GM23248 (cell line): ENCODE results near the gene CALB2. TPM values are rescaled to one million over a fixed set of nuclear protein-coding genes. Genes with fewer than 3 reads are reported as not detected.

ENCODE experiments used
- DNase-seq: peaks from one replicate; pipeline ENCODE4 v3.0.0-alpha.2; 2015
- H2AFZ ChIP-seq: fragments of 200-600 bp; sonication (generic); 2 replicates; pipeline ENCODE4 v1.6.1; 2016; ENCODE audit warnings: antibody characterized with exemption
- H3F3A ChIP-seq: fragments of 200-600 bp; sonication (generic); 2 replicates; pipeline ENCODE4 v1.6.1; 2016; ENCODE audit warnings: mild to moderate bottlenecking, antibody characterized with exemption, mixed run types; ENCODE audit not compliant: insufficient read depth
- H3K27ac ChIP-seq: fragments of 200-600 bp; sonication (generic); 2 replicates; pipeline ENCODE4 v1.5.1; 2016; ENCODE audit warnings: mild to moderate bottlenecking
- H3K27me3 ChIP-seq: fragments of 200-600 bp; sonication (generic); replicated peaks from 2 replicates; pipeline ENCODE4 v1.6.1; 2016; ENCODE audit warnings: mild to moderate bottlenecking; ENCODE audit not compliant: insufficient read depth
- H3K36me3 ChIP-seq: fragments of 200-600 bp; sonication (generic); 2 replicates; pipeline ENCODE4 v1.6.1; 2016; ENCODE audit warnings: low read depth, mild to moderate bottlenecking
- H3K4me1 ChIP-seq: fragments of 200-600 bp; sonication (generic); 2 replicates; pipeline ENCODE4 v1.6.1; 2016; ENCODE audit warnings: mild to moderate bottlenecking; ENCODE audit not compliant: insufficient read depth
- H3K4me2 ChIP-seq: fragments of 200-600 bp; sonication (generic); one replicate; pipeline ENCODE4 v1.6.1; 2016; ENCODE audit warnings: mild to moderate bottlenecking; ENCODE audit not compliant: unreplicated experiment
- H3K4me3 ChIP-seq: fragments of 200-600 bp; sonication (generic); 2 replicates; pipeline ENCODE4 v1.5.1; 2016; ENCODE audit warnings: mild to moderate bottlenecking
- H3K79me2 ChIP-seq: fragments of 200-600 bp; sonication (generic); 2 replicates; pipeline ENCODE4 v1.6.1; 2016; ENCODE audit warnings: mild to moderate bottlenecking; ENCODE audit not compliant: insufficient read depth
- H3K9ac ChIP-seq: fragments of 200-600 bp; sonication (generic); 2 replicates; pipeline ENCODE4 v1.6.1; 2016; ENCODE audit warnings: mild to moderate bottlenecking
- H3K9me2 ChIP-seq: fragments of 200-600 bp; sonication (generic); 2 replicates; pipeline ENCODE4 v1.6.1; 2016; ENCODE audit warnings: mixed run types, mild to moderate bottlenecking, moderate library complexity; ENCODE audit not compliant: insufficient read depth
- H3K9me3 ChIP-seq: fragments of 200-600 bp; sonication (generic); one replicate; pipeline ENCODE4 v1.6.1; 2017; ENCODE audit warnings: low read depth
- H4K20me1 ChIP-seq: fragments of 200-600 bp; sonication (generic); 2 replicates; pipeline ENCODE4 v1.6.0; 2016; ENCODE audit not compliant: insufficient read depth
- EZH2 ChIP-seq: fragments of 200-600 bp; sonication (generic); IDR thresholded peaks from 2 replicates; pipeline ENCODE4 v1.6.1; 2018; ENCODE audit warnings: antibody characterized with exemption, mild to moderate bottlenecking; ENCODE audit not compliant: insufficient read depth, poor library complexity, severe bottlenecking
- EZH2phosphoT487 ChIP-seq: fragments of 200-600 bp; sonication (generic); IDR thresholded peaks from 2 replicates; pipeline ENCODE4 v1.6.1; 2018; ENCODE audit warnings: antibody characterized with exemption, moderate library complexity, mild to moderate bottlenecking, low read depth; ENCODE audit not compliant: insufficient read depth
- WGBS, 2 experiments: methylation state at CpG; one replicate each; pipeline ENCODE4 v1.1.6; 2015 to 2017; ENCODE audit warnings: low lambda C conversion rate in 2 of 2, low coverage in 1 of 2; ENCODE audit errors: missing lambda C conversion rate in 2 of 2; 5-methylcytosine and 5-hydroxymethylcytosine counted together
- in situ Hi-C: fragments of 300-500 bp; cut with MboI; formaldehyde crosslinking; loops from 2 replicates; pipeline ENCODE4 v1.15.0; 2020
- polyA plus RNA-seq: library from polyadenylated mRNA; unstranded; fragments of >200 nt; fragmentation: Nextera tagmentation; extraction: Ambion mirVana; gene quantifications from 2 replicates; pipeline ENCODE4 v1.2.1, GENCODE V29; 2016
- total RNA-seq: library from RNA; depleted of rRNA; stranded (reverse); fragments of >200 nt; shearing (Covaris generic); gene quantifications from 2 replicates; pipeline ENCODE4 v1.2.3, GENCODE V29; 2014

Gene CALB2
- total and polyA plus RNA-seq, 2 experiments from 2014 or later = 1.2 to 1.8 TPM

- H2AFZ ChIP-seq = no peak overlapping the region
- no peaks in the 10 kb centered on the region for H3K27me3 ChIP-seq
- H3K9me3 ChIP-seq = no peaks in the 10 kb centered on the region
- H3F3A ChIP-seq = no peaks in the 10 kb centered on the region
- in situ Hi-C loops = no loop called here
- no peak overlapping the region for H3K4me3 ChIP-seq
- H3K4me1 ChIP-seq = peaks cover 5% of the 10 kb centered on the region; the same call in 1 of the 2 replicates
- H3K4me2 ChIP-seq = no peak overlapping the region
- no peak overlapping the region for H3K9ac ChIP-seq
- H4K20me1 ChIP-seq = no peaks in the 10 kb centered on the region
- WGBS, 2 experiments = 32 to 35% methylated on average over 8 of the region's 8 CpGs
- TF ChIP-seq EZH2 = no peak
- TF ChIP-seq EZH2phosphoT487 = no peak
- H3K79me2 ChIP-seq = no peaks in the 10 kb centered on the region
- H3K36me3 ChIP-seq = no peaks in the 10 kb centered on the region
- no peaks in the 10 kb centered on the region for H3K9me2 ChIP-seq
- H3K27ac ChIP-seq = no peak overlapping the region
- DNase-seq = peak; percentile 67
These were observed 14.6 kb downstream of the CALB2 start for GRCh38 chr16:71373073-71373472.

DNA sequence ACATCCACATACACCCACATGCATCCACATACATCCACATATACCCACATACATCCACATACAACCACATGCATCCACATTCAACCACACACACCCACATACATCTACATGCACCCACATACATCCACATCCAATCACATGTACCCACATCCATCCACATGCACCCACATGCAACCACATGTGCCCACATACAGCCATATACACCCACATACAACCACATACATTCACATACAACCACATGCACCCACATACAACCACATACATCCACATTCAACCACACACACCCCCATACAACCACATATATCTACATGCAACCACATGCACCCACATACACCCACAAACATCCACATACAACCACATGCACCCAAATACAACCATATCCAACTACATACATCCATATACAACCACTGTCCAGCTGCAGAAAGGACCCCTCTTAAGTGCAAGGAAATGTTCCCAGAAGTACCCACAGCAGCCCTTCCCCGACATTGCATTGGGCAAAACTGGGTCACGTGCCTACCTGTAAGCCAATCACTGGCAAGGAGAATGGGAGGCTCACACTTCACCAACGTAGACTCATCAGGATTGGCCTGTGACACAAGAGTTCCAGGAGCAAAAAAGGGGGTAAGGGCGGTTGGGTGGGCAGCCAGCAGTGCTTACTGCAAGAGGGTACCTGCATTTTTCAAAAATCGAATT is 18.1 kb downstream of the CALB2 start:
- no peak overlapping the region for H3K4me2 ChIP-seq
- no peak overlapping the region for H3K9ac ChIP-seq
- H3K4me3 ChIP-seq = no peak overlapping the region
- no peaks in the 10 kb centered on the region for H3K9me3 ChIP-seq
- 63 to 64% methylated on average over 5 of the region's 5 CpGs for WGBS, 2 experiments
- H3K79me2 ChIP-seq = no peaks in the 10 kb centered on the region
- no peaks in the 10 kb centered on the region for H3K36me3 ChIP-seq
- in situ Hi-C loops = no loop called here
- H2AFZ ChIP-seq = no peak overlapping the region
- H3K27me3 ChIP-seq = no peaks in the 10 kb centered on the region; the same call in 1 of the 2 replicates
- DNase-seq = no peak
- H3K4me1 ChIP-seq = peaks cover 5% of the 10 kb centered on the region; the same call in 1 of the 2 replicates
- no peak overlapping the region for H3K27ac ChIP-seq
- TF ChIP-seq EZH2phosphoT487 (no peak), EZH2 (no peak)
- no peaks in the 10 kb centered on the region for H4K20me1 ChIP-seq
- H3K9me2 ChIP-seq = no peaks in the 10 kb centered on the region
- no peaks in the 10 kb centered on the region for H3F3A ChIP-seq

- 88 to 93% methylated on average over 1 of the region's 1 CpG for WGBS, 2 experiments
- no peak overlapping the region for H3K9ac ChIP-seq
- TF ChIP-seq EZH2phosphoT487 (no peak), EZH2 (no peak)
- H3K27ac ChIP-seq = no peak overlapping the region
- H3K4me1 ChIP-seq = no peaks in the 10 kb centered on the region
- no peak for DNase-seq
- no peaks in the 10 kb centered on the region for H3F3A ChIP-seq
- H3K9me2 ChIP-seq = no peaks in the 10 kb centered on the region
- H3K36me3 ChIP-seq = no peaks in the 10 kb centered on the region
- no peak overlapping the region for H2AFZ ChIP-seq
- H3K27me3 ChIP-seq = no peaks in the 10 kb centered on the region; the same call in 1 of the 2 replicates
- H3K79me2 ChIP-seq = no peaks in the 10 kb centered on the region
- H3K9me3 ChIP-seq = no peaks in the 10 kb centered on the region
- H3K4me3 ChIP-seq = no peak overlapping the region
- in situ Hi-C loops = no loop called here
- H4K20me1 ChIP-seq = no peaks in the 10 kb centered on the region
- H3K4me2 ChIP-seq = no peak overlapping the region
These were observed 21.2 kb downstream of the CALB2 start for GRCh38 chr16:71379711-71380110.

DNA sequence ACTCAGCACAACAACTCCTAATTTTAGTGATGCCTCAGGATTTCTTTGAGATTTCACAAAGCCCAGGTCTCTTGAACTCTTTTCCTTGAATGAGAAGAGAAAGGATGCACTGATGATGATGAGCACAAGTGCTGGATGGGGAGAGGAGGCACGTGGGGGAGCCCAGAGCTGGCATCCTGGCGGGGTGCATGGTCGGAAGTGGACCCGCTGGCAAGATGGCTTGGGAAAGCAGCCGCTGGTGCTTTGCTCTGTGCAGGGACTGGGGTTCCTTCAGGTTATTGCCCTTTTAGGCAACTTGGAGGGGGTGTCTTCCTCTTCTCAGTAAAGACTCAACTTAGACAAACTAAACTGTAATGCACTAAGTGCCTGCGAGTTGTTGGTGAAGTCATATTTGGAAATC is 22.3 kb downstream of the CALB2 start:
- no peaks in the 10 kb centered on the region for H3K4me1 ChIP-seq
- H3K79me2 ChIP-seq = no peaks in the 10 kb centered on the region
- WGBS, 2 experiments = 52 to 60% methylated on average over 6 of the region's 6 CpGs
- no peak for TF ChIP-seq EZH2
- TF ChIP-seq EZH2phosphoT487 = no peak
- H3F3A ChIP-seq = no peaks in the 10 kb centered on the region
- no peak overlapping the region for H3K4me3 ChIP-seq
- H3K27ac ChIP-seq = no peak overlapping the region
- H3K27me3 ChIP-seq = no peaks in the 10 kb centered on the region; the same call in 1 of the 2 replicates
- DNase-seq = no peak
- no peak overlapping the region for H2AFZ ChIP-seq
- H3K9me3 ChIP-seq = no peaks in the 10 kb centered on the region
- H3K36me3 ChIP-seq = no peaks in the 10 kb centered on the region
- in situ Hi-C loops = no loop called here
- no peaks in the 10 kb centered on the region for H4K20me1 ChIP-seq
- H3K4me2 ChIP-seq = no peak overlapping the region
- H3K9ac ChIP-seq = no peak overlapping the region
- no peaks in the 10 kb centered on the region for H3K9me2 ChIP-seq
